D721Med (cell line): ENCODE data around the gene RNF227.

Experiments
- DNase-seq: peaks from one replicate; pipeline ENCODE4 v3.0.0; 2011; ENCODE audit warnings: low spot score; ENCODE audit not compliant: insufficient read length
- FAIRE-seq: peaks from 2 replicates; lab custom pipeline; 2011; peaks lifted over from hg19 to GRCh38; lab: Jason Lieb, UNC
- TF ChIP-seq, protein P1 (sequence below): IDR thresholded peaks from 2 replicates; pipeline ENCODE4 v1.5.1; 2012; ENCODE audit warnings: mild to moderate bottlenecking, control low read depth; ENCODE audit not compliant: insufficient read depth; ENCODE audit errors: missing control alignments

The RNF227 gene

DNA sequence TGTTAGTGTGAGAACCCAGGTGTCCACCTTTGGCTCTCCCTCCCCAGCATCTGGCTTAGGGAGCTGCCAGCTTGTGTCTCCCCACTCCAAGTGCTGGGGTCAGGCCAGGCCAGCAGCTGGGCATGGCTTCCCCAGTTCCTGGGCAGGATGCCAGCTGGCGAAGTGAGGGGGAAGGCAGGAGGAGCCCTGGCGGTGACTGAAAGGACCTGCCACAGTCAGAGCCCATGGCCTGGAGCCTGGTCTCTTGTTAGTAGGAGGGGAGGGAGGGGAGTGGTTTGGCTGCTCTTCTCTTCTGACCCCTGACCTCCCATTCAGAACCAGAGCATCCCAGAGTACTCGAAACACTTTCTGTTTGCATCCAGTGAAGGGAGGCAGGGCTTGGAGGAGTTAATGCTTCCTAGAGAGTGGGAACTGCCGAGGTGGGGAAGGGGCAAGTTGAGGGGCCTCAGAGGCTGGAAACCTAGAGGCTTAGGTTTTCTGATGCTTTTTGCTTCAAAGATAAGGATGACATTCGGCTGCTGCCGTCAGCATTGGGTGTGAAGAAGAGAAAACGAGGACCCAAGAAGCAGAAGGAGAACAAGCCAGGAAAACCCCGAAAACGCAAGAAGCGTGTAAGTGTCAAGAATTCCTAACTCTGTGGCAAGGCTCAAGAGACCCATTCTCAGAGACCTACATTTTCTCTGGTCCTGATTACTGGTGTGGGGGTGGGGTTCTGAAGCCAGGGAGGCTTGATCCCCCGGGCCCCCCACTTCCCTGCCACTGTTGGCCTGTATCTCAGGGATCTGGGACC lies 26.7 kb downstream of the RNF227 start:
- no peak for DNase-seq
- TF ChIP-seq, protein P1, sequence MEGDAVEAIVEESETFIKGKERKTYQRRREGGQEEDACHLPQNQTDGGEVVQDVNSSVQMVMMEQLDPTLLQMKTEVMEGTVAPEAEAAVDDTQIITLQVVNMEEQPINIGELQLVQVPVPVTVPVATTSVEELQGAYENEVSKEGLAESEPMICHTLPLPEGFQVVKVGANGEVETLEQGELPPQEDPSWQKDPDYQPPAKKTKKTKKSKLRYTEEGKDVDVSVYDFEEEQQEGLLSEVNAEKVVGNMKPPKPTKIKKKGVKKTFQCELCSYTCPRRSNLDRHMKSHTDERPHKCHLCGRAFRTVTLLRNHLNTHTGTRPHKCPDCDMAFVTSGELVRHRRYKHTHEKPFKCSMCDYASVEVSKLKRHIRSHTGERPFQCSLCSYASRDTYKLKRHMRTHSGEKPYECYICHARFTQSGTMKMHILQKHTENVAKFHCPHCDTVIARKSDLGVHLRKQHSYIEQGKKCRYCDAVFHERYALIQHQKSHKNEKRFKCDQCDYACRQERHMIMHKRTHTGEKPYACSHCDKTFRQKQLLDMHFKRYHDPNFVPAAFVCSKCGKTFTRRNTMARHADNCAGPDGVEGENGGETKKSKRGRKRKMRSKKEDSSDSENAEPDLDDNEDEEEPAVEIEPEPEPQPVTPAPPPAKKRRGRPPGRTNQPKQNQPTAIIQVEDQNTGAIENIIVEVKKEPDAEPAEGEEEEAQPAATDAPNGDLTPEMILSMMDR = no peak
- no peak for FAIRE-seq

DNA sequence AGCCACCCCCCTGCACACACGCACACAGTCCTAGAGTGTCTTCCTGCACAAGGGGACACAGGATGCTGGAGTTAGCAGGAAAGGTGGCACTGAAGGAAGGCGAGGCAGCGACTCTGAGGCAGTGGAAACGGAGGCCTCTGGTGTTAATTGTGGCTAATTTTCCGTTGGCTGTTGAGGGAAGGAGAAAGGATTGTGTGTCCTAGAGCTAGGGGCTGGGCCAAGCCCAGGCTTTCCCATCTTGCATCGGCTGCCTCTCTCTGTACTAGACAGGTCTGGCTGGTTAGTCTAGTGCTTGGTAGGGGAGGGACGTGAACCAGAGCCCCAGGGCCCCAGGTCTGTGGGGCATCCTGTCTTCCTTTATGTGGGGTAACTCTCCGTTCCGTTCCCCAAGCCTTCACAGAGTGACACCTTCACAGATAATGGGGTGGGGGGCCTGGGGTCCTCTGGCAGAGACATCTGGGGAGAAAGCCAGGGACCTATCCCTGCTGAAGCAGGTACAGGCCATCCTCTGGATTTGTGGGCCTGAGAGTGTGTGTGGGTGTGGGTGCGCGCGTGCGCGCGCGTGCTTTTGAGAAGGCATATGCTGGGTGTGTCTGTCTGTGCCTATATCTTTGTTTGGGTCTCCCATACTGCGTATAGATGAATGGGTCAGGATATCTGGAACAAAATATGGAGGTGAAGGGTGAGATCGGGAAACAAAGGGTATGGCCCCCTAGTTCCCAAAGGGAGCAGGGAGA lies 27.7 kb downstream of the RNF227 start, which contains the start of gene CHD3:
CHD3 (plus strand) TSS at position 606 of the 737 bp plus-strand sequence. CDS start 212 bp downstream, outside the sequence.
- TF ChIP-seq, protein P1 = no peak
- no peak for DNase-seq
- FAIRE-seq = no peak

DNA sequence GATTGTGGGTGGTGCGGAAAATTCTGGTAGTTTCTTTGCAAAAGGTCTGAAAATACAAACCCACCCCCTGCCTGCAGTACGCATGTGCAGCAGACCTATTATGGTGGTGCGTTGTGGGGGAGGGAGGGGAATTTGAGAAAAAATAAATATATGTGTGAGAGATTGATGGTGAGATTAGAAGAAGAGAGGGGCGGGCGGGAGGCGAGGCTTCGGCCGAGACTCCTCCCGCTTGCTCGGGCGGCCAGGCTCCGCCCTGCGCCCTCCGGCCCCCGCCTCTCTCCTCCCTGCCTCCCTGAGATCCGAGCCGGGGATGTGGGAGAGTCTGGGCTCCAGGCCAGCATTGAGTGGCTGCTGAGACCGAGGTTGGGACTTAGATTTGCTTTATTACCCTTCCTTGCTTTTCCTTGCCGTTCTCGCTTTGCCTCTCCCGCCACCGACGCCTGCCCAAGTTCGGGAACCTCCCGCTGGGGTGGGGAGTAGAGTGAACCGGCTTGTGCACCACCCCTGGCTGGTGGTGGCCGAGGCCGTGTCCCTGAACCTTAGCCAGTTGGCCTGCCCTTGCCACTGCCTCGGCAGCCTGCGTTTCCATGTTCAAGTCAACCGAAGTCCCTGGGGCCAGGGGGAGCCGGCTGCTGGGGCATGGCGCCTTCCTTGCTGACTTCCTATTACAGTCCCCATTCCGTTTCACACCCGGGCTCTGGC lies 28.5 kb downstream of the RNF227 start:
- FAIRE-seq (no peak), DNase-seq (peak; percentile 91)
- TF ChIP-seq, protein P1 = no peak

DNA sequence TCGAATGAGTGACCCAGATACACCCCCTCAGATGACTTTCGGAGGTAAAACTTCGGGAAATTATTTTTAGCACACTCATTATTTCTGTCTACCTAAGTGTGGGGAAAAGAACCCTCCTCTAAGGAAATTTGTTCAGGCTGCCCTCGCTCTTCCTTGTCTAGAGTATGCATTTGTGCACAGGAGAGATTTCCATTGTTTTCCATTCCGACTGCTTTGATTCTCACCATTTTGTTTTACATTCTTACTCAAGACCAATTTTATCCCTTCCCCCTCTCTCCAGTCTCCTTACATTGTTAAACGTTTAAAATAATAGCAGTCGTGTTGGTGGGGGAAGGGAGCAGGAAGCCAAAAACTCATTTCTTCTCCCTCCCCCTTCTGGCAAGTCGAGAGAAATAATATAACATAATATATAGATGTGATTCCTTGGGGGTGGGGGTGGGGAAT lies 29.0 kb downstream of the RNF227 start:
- DNase-seq (no peak), FAIRE-seq (no peak)
- TF ChIP-seq, protein P1 = no peak

DNA sequence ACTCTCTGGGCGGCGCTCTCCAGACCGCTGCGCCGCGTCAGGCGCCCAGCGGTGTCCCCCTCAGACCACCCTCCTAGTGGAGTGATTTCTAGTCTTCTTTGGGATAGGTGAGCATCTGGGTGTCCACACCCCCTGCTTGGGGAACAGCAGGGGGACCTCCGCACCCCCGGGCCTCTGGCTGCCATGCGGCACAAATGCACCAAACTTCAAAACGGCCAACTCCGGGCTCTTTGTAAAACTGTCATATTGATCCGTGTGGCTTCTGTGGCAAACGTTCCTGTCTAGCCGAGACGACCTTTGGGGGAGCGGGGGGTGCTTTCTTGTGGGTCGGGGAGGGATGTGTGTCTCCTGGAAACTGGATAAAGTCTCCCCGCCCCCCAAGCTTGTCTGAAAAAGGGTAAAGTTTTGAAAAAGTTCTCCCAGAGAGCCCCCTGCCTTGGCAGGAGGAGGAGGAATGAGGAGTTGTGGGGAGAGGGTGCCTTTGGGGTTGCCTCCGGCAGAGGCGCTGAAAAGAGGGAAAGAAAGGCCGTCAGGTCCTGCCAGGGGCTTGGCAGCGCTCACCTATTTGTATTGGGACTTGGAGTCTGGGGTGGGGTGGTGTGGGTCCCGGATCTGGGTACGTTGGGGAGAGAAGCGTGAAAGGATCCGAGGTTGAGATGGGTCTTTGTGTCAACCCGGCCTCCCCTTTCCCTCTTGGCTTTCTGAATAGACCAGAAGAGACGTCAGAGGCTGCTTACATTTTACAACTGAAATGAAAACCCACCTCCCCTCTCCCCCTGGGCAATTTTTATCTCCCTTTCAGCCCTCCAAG lies 29.7 kb downstream of the RNF227 start:
- DNase-seq (no peak), FAIRE-seq (no peak)
- TF ChIP-seq, protein P1 = no peak
